NB4 (cell line): ENCODE measurements around the gene SLC16A3.

Experiments used
- MYC ChIP-seq: IDR thresholded peaks from 2 replicates; pipeline ENCODE4 v1.6.1; 2011; ENCODE audit warnings: low read depth, low read length
- POLR2A ChIP-seq: IDR thresholded peaks from 2 replicates; pipeline ENCODE4 v1.6.1; 2011; ENCODE audit warnings: mild to moderate bottlenecking; ENCODE audit not compliant: insufficient read length; ENCODE audit errors: extremely low read depth
- TF ChIP-seq, protein P1 (sequence below): IDR thresholded peaks from one replicate; pipeline ENCODE4 v1.5.1; 2012; ENCODE audit warnings: low read depth, low read length
- TF ChIP-seq, protein P2 (sequence below): IDR thresholded peaks from 2 replicates; pipeline ENCODE4 v1.6.1; 2011; ENCODE audit warnings: low read depth, low read length

DNA sequence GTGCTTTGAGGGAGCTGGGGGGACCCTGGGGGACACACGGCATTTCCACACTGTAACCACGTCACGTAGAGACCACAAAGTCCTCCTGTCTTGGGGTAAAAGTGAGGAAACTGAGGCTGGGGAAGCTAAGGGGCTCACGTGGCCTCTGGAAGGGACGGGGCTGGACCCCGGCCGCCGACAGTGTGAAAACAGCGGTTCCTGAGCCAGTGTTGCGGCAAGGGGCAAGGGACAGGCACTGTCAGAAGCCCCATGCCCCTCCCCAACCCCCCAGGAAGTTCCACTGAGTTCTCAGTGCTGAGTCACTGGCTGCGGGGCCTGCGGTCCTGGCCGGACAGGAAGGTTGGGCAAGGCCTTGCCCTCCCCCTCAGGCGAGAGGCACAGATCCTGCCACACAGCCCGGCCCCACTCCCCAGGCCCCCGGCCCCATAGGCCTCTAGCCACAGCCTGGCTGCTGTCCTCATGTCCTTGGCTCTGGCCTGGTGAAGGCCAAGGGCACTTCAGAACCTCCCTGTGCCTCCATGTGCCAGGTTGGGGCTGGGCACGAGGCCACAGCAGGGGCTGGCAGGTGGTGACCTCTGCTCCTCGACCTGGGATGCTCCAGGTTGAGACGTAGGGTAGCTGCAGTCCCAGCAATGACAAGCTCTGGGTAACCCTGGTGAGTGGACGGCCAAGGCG lies 11.2 kb upstream of the SLC16A3 start:
- TF ChIP-seq, protein P1, sequence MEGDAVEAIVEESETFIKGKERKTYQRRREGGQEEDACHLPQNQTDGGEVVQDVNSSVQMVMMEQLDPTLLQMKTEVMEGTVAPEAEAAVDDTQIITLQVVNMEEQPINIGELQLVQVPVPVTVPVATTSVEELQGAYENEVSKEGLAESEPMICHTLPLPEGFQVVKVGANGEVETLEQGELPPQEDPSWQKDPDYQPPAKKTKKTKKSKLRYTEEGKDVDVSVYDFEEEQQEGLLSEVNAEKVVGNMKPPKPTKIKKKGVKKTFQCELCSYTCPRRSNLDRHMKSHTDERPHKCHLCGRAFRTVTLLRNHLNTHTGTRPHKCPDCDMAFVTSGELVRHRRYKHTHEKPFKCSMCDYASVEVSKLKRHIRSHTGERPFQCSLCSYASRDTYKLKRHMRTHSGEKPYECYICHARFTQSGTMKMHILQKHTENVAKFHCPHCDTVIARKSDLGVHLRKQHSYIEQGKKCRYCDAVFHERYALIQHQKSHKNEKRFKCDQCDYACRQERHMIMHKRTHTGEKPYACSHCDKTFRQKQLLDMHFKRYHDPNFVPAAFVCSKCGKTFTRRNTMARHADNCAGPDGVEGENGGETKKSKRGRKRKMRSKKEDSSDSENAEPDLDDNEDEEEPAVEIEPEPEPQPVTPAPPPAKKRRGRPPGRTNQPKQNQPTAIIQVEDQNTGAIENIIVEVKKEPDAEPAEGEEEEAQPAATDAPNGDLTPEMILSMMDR, result no peak
- TF ChIP-seq POLR2A (peak; percentile 7), MYC (peak; percentile 80)
- TF ChIP-seq, protein P2, sequence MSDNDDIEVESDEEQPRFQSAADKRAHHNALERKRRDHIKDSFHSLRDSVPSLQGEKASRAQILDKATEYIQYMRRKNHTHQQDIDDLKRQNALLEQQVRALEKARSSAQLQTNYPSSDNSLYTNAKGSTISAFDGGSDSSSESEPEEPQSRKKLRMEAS, result peak; percentile 69
